ENCODE data around the gene ESR1.
"Not testable (repeated sequence)": the region's sequence is repeated elsewhere in the genome, so short reads cannot be mapped to it uniquely, and the experiment has no call there.

ESR1 gene

DNA sequence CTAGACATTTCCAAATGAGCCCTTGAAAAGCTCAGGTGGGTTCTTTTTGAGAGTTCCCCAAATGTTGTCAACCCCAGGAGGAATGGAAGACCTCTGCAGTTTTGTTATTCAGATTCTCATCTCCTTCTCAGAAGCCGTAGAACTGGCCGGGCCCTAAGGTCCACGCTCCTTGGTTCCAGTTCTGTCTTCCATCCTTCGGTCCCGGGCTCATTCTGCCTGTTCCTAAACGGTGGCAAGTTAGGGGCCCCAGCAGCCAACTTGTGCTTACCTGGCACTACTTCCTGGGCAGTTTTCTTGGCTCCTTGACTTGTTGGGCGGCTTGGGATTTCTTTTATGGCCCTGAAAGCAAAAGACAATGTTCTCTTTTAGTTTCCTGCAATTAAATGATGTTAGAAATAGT lies 6.4 kb downstream of the ESR1 start:
- DNase-seq (ENCODE audit: low read depth in 1 of 2, low spot score in 1 of 2) = no peak

GRCh38 chr6:151814614-151815013 lies 7.1 kb downstream of the ESR1 start:
- no peak for DNase-seq (ENCODE audit: low read depth in 1 of 2, low spot score in 1 of 2)

GRCh38 chr6:151822252-151823111 lies 15.0 kb downstream of the ESR1 start:
- DNase-seq (ENCODE audit: low read depth in 1 of 2, low spot score in 1 of 2) = no peak

DNA sequence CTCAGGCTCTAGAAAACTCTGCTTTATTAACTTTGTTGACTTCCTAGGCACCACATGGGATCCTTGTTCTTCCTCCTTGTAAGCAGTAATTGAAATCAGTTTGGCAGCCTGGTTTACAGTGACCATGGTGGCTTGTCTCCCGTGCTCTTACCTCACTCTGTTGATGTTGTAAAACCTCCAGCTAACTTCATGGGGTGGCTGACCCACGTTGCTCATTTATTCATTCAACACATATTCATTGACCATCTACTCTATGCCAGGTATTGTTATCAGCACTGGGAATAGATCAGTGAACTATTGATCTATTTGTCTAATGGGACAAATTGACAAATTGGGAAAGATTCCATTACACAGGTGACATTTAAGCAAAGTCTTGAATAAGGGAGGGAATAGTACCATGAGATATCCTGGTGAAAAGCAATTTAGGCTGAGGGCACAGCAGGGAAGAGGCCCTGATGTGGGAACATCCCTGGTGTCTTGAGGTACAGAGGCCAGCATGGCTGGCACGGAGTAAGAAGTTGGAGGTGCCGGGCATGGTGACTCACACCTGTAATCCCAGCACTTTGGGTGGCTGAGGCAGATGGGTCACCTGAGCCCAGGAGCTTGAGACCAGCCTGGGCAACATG lies 19.1 kb downstream of the ESR1 start:
- no peak for DNase-seq (ENCODE audit: low read depth in 1 of 2, low spot score in 1 of 2)

GRCh38 chr6:151832710-151833109 lies 25.2 kb downstream of the ESR1 start:
- DNase-seq (ENCODE audit: low read depth in 1 of 2, low spot score in 1 of 2) = no peak

- no peak for DNase-seq (ENCODE audit: low read depth in 1 of 2, low spot score in 1 of 2)
Observed at GRCh38 chr6:151835396-151835795, 27.9 kb downstream of the ESR1 start.

DNA sequence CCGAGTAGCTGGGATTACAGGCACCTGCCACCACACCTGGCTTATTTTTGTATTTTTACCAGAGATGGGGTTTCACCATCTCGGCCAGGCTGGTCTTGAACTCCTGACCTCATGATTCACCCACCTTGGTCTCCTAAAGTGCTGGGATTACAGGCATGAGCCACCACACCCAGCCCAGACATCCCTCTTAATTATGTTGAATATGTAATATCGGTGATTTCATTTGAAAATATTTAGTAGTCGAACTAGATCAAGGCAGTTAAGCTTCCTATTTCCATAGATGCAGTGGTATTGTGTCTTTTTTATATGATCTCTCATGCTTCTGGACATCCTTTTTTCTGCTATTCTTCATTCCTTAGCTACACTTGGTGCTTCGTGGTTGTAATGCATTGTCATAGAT lies 29.7 kb downstream of the ESR1 start:
- DNase-seq (ENCODE audit: low read depth in 1 of 2, low spot score in 1 of 2) = no peak

- no peak for DNase-seq (ENCODE audit: low read depth in 1 of 2, low spot score in 1 of 2)
Observed at GRCh38 chr6:151842816-151843215, 35.3 kb downstream of the ESR1 start.

- DNase-seq (ENCODE audit: low read depth in 1 of 2, low spot score in 1 of 2) = no peak
Observed at GRCh38 chr6:151847064-151847463, 39.6 kb downstream of the ESR1 start.

DNA sequence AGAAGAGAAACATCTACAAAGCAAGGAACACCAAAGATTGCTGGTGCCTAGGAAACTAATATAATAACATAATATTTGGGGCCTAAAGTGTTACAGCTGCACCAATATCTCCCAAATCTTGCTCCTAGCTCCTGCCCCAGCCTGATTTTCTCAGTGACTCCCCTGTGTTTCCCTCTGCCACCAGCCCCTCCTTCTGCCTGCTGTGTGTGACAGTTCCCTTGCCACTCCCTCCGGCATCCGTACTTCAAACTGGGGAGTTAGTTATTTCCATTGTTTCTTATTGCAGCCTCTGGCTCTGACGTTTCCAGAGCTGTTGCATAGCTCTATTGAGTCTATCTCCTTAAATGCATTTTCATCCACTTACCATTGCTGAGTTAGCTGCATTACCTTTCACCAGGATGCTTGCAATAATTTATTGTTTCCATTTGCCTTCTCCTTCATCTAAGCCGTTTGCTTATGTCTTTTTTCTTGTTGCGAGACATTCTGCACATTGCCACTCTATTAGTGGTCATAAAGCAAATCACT lies 43.1 kb downstream of the ESR1 start:
- no peak for DNase-seq (ENCODE audit: low read depth in 1 of 2, low spot score in 1 of 2)

DNA sequence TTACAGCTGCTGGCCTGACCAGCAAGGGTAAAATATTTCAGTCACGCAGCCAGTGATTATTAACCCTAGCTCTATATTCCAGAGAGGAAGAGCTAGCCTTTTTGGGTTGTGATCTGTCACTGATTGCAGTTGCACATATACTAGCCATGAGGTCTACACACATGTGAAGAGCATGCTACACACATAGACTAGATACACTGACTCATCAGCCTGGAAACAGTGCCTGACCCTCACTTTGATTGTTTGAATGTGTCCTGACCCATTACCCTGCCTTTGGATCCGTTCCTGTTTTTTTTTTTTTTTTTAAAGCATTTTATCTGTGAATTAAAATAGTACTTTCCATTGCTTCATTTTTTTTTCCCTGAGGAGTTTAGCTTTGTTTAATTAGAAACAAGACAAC lies 50.8 kb downstream of the ESR1 start:
- no peak for DNase-seq (ENCODE audit: low read depth in 1 of 2, low spot score in 1 of 2)

DNA sequence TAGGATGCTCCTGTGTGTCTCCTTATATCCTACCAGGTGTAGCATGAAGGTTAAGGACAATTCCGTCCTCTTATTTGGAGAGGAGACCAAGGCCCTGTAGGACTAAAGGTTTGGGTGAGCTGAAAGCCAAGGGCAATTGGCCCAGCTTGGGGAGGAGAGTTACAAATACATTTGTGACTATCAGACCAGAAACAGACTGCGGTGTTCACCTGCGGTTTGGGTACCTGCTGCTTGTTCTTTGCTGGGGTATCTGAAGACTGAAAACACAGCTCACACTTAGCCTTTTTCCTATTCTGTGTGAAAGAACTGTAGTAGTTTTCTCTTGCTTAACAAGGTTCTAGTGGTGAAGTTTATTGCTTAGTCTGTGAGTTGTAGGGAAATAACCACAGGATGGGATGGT lies 55.0 kb downstream of the ESR1 start:
- no peak for DNase-seq (ENCODE audit: low read depth in 1 of 2, low spot score in 1 of 2)

DNA sequence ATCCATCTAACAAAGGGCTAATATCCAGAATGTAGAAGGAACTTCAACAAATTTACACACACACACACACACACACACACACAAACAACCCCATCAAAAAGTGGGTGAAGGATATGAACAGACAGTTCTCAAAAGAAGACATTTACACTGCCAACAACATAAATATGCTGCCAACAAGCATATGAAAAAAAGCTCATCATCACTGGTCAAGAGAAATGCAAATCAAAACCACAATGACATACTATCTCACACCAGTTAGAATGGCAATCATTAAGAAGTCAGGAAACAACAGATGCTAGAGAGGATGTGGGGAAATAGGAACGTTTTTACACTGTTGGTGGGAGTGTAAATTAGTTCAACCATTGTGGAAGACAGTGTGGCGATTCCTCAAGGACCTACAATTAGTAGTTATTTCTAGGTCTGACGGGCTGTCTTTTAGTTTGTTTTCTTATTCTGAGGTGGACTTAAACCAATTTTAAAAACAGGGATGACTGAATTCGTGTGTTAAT lies 59.9 kb downstream of the ESR1 start:
- DNase-seq (ENCODE audit: low read depth in 1 of 2, low spot score in 1 of 2) = not testable (repeated sequence)

GRCh38 chr6:151869345-151869744 lies 61.9 kb downstream of the ESR1 start:
- DNase-seq (ENCODE audit: low read depth in 1 of 2, low spot score in 1 of 2) = no peak

GRCh38 chr6:151869787-151870186 lies 62.3 kb downstream of the ESR1 start:
- DNase-seq (ENCODE audit: low read depth in 1 of 2, low spot score in 1 of 2) = no peak

DNA sequence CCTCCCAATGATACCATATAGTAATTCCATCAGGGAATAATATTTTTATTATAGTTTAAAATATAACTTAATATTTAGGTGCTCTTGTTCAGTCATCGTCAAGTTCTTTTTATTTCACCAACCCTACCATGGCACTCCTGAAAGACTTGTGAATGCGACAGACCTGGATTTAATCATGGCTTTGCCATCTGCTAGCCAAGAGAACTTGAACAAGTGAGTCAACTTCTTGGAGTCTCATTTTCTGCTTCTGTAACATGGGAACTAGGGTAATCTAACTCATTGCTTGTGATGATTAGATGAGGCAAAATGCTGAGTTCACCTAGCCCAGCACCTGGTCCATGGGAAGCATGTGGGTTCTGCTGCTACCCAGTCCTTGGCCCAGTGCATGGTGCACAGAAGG lies 62.9 kb downstream of the ESR1 start:
- DNase-seq (ENCODE audit: low read depth in 1 of 2, low spot score in 1 of 2) = no peak

- DNase-seq (ENCODE audit: low read depth in 1 of 2, low spot score in 1 of 2) = no peak
Observed at GRCh38 chr6:151875524-151875923, 68.0 kb downstream of the ESR1 start.

GRCh38 chr6:151876122-151876521 lies 68.6 kb downstream of the ESR1 start:
- DNase-seq (ENCODE audit: low read depth in 1 of 2, low spot score in 1 of 2) = no peak

DNA sequence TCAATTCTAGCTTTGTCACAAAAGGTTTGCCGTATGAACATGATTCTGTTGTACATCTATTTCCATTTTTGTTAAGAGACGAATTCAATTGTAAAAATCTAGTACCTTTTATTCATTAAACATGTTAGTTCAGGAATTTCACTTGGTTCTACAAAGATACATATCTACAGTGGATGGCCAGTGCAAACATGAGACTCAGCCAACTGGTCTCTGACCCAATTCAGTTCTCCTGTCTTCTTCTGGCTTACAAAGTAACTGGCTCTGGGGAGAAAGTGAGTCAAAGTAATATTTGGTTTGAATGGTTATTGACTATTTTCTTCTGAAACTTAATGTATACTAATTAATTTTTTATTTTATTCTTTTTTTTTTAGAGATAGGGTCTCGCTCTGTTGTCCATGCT lies 70.0 kb downstream of the ESR1 start:
- DNase-seq (ENCODE audit: low read depth in 1 of 2, low spot score in 1 of 2) = no peak

DNA sequence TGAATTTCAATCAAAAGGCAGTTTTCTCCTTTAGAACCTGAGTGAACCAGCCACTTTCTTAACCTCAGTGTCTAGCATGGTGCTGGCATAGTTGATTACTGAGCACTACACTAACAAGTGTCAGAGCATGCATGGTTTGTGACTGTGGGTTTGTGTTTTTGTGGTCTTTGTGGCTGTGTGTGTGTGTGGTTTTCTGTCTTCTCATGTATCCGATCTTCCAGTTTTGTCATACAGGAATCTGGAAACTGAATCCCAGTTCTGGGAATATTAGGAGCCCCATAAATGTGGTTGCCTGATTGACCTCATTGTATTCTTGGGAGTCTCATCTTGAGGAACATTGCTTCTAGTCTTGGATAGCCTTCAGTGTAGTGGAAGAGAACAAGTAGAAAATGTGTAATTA lies 73.7 kb downstream of the ESR1 start:
- no peak for DNase-seq (ENCODE audit: low read depth in 1 of 2, low spot score in 1 of 2)

GRCh38 chr6:151882206-151882605 lies 74.7 kb downstream of the ESR1 start:
- DNase-seq (ENCODE audit: low read depth in 1 of 2, low spot score in 1 of 2) = no peak

DNA sequence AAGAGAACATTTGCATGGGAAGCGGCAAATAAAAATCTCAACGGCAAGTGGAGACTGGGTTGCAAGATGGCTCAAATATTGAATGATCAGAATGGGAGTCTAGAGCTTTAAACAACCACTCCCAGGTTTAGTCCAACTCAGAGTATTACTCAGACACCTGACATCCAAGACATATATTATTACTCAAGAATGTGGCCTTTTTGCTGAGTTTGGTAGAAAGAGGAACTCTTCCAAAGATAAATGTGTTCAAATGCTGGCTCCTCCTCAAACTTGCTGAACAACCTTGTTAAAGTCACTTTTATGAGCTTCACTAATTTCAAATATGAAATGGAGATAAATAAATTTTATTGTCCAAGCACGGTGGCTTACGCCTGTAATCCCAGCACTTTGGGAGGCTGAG lies 77.8 kb downstream of the ESR1 start:
- no peak for DNase-seq (ENCODE audit: low read depth in 1 of 2, low spot score in 1 of 2)

All from activated CD4-positive, alpha-beta T cell treated with anti-CD3 and anti-CD28 coated beads, Interleukin-2, amount 50 U/mL, for 24 hours (primary cell).